GM19238 (cell line): ENCODE data around the gene FAM89A.
"Not testable (repeated sequence)": the region's sequence is repeated elsewhere in the genome, so short reads cannot be mapped to it uniquely, and the experiment has no call there.

Experiments used
- DNase-seq: peaks from one replicate; pipeline ENCODE4 v3.0.0; 2011; ENCODE audit warnings: low spot score; ENCODE audit not compliant: insufficient read length

The FAM89A gene

GRCh38 chr1:231057410-231057809 is 17.4 kb upstream of the FAM89A start:
- DNase-seq: no peak

- no peak for DNase-seq
These were observed 15.2 kb upstream of the FAM89A start for GRCh38 chr1:231055271-231055670.

GRCh38 chr1:231053493-231054162 is 13.6 kb upstream of the FAM89A start:
- no peak for DNase-seq

- no peak for DNase-seq
These were observed 12.7 kb upstream of the FAM89A start for GRCh38 chr1:231052777-231053176.

- not testable (repeated sequence) for DNase-seq
These were observed 10.9 kb upstream of the FAM89A start for GRCh38 chr1:231050932-231051331.

GRCh38 chr1:231050395-231050794 is 10.3 kb upstream of the FAM89A start:
- no peak for DNase-seq

- DNase-seq: no peak
These were observed 9.3 kb upstream of the FAM89A start for GRCh38 chr1:231049121-231049979.

GRCh38 chr1:231048419-231048818 is 8.4 kb upstream of the FAM89A start:
- DNase-seq: not testable (repeated sequence)

GRCh38 chr1:231047529-231047928 is 7.5 kb upstream of the FAM89A start:
- DNase-seq: not testable (repeated sequence)

- DNase-seq: no peak
These were observed 6.8 kb upstream of the FAM89A start for GRCh38 chr1:231046730-231047395.

- DNase-seq: not testable (repeated sequence)
These were observed 6.1 kb upstream of the FAM89A start for GRCh38 chr1:231045921-231046729.

GRCh38 chr1:231045286-231045685 is 5.2 kb upstream of the FAM89A start:
- no peak for DNase-seq

- DNase-seq: no peak
These were observed 4.5 kb upstream of the FAM89A start for GRCh38 chr1:231044588-231044987.

- DNase-seq: no peak
These were observed 1.7 kb upstream of the FAM89A start for GRCh38 chr1:231041719-231042261.

GRCh38 chr1:231040800-231041718 is 1.0 kb upstream of the FAM89A start:
- no peak for DNase-seq

GRCh38 chr1:231039161-231040018 is 664 bp downstream of the FAM89A start:
- peak; percentile 16 for DNase-seq

- DNase-seq: no peak
These were observed 2.2 kb downstream of the FAM89A start for GRCh38 chr1:231037585-231038517.

GRCh38 chr1:231036416-231036815 is 3.6 kb downstream of the FAM89A start:
- DNase-seq: no peak
